AG08395 (cell line): ENCODE measurements around the gene COA5.
"Not testable (repeated sequence)": the region's sequence is repeated elsewhere in the genome, so short reads cannot be mapped to it uniquely, and the experiment has no call there.

Source experiments
- DNase-seq: peaks from one replicate; pipeline ENCODE4 v3.0.0; 2012; ENCODE audit warnings: mixed read lengths, low spot score

Gene COA5

DNA sequence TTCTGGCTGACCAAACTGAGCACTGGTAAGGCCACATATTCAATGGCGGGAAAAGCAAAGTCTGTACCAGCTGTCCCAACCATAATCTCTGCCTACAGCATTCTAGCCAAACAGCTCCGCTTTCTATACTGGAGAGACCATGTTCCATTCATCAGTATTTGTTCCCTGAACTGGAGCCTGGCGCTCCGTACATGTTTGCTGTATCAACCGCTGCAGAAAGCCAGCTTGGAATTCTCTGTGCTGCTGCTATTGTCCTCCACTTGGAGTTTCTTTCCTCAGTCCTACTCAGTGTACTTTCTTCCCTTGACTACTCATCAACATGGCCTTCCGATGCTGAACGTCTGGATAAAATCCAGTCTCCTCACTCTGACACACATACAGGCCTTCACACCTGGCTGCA is 1.9 kb downstream of the COA5 start:
- no peak for DNase-seq

DNA sequence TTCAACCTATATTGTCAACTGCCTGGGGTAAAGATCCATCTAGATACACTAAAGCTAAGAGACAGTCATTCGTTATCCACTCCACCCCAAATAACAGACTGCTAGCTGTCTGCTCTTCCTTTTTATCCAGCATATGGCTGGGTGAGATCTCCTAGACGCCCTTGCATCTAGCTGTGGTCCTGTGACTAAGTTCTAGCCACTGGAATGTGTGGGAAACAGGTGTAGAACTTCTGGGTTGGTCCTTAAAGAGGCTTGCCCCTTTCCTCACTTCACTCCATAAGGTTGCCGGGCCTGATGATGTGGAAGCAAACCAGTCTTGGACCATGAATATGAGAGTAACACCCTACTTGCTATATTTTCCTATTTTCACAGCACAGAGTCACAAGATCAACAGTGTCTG is 3.2 kb downstream of the COA5 start:
- no peak for DNase-seq

DNA sequence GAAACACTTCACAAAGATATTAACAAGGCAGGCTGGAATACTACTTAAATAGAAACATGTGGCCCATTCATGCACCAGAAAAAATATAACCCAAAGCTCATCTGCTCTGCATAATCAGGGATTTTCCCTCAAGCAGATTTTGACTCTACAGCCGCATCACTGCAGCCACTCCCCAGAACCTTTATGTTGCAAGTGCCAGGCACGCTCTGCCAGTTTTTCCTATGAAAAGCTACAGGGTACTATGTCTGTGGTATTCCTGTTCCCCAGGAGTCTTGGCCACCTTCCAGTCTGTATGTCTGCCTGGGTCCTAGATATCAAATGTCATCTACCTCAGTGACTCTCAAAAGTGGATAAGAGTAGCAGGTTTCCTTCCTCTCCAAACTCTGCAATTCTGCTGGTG is 3.8 kb downstream of the COA5 start:
- DNase-seq = no peak

DNA sequence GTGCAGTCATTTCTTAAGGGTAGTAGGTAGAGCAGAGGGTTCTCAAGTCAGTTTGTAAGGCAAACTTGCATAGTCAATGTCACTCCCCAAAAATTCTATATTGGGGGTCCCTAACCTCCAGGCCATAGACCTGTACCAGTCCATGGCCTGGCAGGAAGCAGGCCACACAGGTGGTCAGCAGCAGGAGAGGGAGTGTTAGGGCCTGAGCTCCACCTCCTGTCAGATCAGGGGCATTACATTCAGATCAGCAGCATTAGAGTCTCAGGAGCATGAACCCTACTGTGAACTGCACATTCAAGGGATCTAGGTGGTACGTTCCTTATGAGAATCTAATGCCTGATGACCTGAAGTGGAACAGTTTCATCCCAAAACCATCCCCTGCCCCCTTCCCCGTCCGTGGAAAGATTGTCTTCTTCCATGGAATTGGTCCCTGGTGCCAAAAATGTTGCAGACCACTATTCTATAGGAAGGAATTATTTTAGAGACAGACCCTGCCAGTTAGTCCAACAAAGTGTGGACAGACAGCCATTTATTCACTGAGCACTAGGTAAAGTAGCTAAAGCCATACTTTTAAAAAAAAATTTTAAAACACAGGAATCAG is 6.7 kb downstream of the COA5 start:
- peak; percentile 49 for DNase-seq

DNA sequence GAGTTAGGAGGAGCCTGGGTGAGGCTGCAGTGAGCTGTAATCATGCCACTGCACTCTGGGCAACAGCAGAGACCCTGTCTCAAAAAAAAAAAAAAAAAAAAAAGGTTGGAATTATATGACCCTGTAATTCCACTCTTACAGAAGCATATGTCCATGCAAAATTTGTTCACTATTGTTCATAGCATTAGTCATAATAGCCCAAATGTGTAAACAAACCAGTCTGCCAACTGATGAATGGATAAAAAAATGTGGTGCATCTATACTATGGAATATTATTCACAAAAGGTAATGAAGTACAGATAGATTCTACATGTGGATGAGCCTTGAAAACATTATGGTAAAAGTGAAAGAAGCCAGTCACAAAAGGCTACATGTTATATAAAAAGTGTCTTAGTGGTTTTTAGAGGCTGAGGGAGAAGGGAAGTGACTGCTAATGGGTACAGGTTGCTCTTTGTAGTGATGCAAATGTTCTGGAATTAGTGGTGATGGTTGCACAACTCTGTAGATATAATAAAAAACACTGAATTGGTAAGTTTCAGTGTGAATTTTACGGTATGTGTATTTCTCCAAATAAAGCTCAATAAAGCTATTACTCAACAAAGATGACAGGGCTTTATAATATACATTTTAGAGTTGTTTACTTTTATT is 9.4 kb downstream of the COA5 start:
- peak; percentile 36 for DNase-seq

DNA sequence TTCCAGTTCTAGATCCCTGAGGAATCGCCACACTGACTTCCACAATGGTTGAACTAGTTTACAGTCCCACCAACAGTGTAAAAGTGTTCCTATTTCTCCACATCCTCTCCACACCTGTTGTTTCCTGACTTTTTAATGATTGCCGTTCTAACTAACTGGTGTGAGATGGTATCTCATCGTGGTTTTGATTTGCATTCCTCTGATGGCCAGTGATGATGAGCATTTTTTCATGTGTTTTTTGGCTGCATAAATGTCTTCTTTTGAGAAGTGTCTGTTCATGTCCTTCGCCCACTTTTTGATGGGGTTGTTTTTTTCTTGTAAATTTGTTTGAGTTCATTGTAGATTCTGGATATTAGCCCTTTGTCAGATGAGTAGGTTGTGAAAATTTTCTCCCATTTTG is 13.6 kb downstream of the COA5 start:
- DNase-seq = not testable (repeated sequence)

DNA sequence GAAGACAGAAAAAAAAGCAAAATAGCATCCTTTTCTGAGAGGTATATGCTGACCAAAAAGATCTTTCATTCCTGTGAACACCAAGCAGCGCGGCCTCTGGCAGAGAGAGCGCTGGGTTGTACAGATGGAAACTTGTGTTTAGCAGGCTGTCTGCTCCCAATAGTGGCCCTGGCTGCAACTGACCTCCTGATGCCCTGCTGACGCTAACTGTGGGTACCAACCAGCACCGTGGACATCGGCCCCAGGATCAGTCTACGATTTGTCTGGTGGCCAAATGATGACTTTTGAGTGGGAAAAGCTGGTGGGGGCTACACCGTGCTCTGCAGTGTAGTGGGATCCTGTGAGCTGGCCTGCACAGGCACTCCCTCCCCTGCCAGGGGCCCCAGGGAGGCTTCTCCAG is 15.7 kb downstream of the COA5 start:
- no peak for DNase-seq

DNA sequence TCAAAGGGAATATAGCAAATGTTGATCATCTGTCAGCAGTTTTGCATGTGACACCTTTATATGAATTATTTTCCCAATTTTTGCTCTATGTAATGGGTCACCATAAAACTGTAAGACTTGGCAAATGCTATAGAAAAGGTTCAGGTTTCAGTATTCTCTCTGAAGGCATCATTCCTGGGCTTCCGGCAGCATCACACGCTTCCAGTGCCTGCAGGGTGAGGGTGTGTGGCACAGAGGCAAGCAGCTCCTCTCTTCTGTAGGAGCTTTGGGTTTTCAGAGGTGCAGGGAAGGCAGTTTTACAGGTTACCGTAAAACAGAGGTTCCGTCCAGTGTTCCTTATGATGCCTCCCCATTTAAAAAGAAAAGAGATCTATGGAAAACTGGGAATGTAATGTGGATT is 18.8 kb downstream of the COA5 start:
- no peak for DNase-seq

DNA sequence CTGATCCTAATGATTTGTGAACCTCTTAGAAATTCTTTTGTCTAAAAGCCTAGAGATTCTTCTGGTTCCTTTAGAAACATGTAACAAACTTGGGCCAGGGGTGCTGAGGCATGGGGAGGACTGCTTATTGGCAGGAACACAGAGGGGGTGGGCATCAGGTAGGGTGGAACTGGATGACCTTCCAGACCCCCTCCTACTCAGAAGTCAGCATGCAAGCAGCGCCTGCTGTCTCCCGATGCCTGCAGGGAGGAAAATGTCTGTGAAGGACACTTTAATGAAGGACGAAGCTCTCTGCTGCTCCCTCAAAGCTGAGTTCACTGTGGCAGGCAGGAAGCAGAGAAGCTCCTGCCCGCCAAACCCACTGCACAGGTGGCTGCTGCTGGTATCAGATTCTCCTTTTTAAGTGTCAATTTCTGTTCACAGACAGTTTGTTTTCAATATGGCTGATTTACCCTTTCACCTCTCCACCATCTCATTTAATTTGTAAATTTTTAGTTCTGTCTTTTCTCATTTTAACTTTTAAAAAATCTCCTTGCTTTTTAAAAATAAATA is 19.4 kb downstream of the COA5 start:
- DNase-seq = no peak

DNA sequence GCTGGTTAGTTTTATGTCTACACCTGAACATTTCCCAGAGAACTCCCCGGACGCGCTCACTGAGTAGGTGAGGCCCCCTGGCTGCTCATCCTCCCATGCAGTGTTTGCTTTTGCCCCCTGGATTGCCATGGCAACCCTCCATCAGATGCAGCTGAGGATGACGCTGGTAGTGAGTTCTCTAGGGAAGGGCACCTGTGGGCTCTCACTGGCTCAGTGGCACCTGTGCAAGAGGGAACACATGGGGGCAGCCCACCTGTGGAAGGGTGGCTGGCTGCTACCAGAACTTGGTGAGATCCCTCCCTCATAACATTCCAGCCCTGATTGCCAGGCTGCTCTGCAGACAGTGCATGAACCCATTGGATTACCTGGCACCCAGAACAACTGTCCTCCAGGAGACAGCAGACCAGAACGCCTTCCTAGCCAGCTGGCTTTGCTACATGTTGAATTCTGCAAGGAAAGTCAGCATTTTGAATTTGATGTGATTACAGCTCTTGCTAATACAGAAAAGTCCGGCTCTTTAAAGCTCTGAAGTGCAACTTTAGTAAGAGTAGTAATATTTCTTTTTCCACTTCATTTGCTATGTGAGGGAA is 21.7 kb downstream of the COA5 start:
- no peak for DNase-seq

DNA sequence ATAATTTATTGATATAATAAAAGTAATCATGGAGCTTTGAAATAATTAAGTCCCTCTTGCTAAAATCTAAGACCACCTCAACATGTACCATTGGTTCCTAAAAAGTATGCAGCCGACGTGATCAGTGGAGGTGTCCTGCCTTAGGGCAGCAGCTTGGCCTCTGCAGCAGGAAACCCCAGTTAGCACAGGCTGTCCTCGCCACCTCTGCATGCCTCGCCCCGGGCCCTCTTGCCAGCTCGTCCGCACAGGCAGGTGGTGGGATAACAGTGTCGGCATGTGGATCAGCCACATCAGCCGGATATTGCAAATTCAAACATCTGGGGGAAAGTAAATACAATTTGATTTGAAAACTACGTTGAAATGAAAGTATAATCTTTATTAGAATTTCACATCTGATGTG is 22.9 kb downstream of the COA5 start:
- DNase-seq = no peak

DNA sequence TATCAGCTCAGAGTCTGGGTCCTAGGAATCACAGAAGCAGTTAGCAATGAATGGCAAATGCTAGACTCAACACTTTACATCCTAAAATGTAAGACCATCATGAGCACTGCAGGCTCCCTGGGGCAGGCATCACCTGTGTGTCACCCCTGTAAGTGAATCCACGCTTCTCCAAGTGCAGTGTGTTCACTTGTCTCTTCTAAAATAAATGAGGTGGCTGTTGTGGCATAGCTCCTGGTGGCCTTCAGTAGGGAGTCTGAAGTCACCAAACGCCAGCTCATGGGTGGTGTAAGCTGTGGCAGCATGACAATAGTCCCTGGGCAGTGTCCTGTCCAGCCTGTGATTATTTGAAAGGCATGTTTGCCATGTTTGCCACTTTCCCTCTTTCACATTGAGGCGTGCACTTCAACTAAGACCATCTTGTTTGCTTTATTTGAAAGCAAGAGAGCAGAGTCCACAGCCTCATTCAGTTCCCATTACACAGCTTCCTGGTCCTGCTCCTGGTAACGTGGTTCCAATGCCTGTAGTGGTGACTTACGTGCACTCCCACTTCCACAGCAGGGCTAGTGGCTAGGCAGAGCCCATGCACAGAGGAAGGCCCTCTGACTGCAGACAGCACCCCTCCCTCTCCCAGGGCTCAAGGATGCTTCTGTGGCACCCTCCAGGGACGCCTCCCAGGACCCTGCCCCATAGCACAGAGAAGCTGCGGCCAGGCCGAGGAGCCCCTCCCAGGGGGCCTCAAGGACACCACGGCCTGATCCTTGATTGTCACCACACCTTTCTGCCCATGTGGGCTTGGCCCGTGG is 24.3 kb downstream of the COA5 start:
- no peak for DNase-seq

DNA sequence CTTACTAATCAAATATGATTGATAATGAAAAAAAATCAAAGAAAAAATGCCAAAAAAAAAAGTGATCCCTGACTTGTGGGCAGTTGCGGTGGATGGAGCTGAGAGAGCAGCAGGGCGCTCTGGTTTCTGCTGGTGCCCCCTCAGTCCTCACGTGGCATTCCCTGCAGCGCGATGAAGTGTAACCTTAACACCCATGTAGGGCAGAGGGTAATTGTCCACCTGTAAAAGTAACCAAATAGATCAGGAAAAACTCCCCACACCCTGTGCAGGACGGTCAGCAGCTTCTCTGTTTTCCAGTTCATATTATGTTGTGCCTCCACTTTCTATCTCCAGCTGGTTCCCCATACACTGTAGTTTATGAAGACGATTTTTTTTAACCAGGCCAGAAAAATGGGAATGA is 25.0 kb downstream of the COA5 start:
- DNase-seq = no peak

DNA sequence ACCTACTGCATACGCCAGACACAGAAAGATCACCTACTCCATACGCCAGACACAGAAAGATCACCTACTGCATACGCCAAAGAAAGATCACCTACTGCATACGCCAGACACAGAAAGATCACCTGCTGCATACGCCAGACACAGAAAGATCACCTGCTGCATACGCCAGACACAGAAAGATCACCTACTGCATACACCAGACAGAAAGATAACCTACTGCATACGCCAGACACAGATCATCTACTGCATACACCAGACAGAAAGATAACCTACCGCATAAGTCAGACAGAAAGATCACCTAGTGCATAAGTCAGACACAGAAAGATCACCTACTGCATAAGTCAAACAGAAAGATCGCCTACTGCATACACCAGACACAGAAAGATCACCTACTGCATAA is 25.8 kb downstream of the COA5 start:
- DNase-seq = no peak

DNA sequence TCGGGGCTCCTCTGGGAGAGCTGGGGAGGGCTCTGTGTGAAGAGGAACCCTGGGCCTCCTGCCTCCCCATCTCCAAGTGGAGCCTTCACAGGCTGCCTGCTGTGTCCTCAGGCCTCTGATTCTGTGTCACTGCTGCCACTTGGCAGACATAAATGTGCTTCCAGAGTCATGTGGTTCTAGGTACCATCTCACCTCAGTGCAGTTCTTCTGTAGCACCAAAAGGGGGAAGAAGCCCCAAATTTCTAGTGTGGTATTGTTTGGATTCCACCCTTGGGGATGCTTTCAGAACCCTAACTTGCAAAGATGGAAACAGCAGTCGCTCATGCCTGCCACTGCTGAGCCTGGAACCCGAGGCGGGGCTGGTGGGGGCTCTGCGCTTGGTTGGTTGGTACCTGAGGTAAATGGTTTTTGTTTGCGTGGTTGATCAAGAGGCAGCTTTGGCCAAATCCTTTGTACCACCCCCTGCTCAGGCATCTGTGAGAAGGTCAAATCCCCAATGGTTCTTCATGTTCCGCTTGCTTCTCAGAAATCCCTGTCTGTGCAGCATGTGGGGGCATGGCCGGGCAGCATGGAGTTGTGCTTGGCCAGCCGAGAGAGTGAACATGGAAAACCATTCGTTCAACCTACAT is 27.5 kb downstream of the COA5 start:
- no peak for DNase-seq

DNA sequence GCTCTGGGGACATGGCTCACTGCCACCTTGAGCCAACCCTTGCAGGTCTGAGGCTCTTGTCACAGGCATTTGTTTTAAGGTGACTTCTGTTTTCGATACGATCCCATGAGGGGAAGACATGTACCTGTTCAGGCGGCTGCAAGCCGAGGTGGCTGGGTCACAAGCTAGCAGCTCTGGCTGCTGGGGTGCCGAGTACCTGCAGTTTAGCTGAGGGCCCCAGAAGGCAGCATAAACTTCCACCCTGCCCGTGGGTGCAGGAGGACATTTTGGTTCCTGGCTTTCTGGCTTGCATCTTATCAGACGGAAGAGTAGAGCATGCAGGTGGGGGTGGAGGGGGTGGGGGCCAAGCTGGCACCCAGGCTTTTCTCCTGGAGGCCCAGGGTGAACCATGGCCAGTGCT is 28.4 kb downstream of the COA5 start:
- no peak for DNase-seq

DNA sequence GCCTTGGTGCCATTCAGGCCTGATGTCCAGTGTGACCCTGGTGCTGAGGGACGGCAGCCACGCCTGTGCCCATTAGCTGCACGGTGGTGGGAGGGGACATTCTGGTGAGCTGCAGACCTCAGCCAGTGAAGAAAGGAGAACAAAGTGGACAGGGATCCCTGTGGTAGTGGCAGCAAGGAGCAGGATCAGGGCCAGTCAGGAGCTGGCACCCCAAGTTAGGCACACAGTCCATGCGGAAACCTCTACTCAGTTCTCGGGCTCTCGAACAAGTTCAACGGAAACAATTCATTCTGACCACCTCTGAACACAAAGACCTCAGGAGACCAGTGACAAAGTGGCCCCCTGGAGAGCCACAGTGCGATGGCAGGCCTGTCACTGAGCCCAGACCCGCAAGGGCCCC is 30.1 kb downstream of the COA5 start:
- DNase-seq = no peak

DNA sequence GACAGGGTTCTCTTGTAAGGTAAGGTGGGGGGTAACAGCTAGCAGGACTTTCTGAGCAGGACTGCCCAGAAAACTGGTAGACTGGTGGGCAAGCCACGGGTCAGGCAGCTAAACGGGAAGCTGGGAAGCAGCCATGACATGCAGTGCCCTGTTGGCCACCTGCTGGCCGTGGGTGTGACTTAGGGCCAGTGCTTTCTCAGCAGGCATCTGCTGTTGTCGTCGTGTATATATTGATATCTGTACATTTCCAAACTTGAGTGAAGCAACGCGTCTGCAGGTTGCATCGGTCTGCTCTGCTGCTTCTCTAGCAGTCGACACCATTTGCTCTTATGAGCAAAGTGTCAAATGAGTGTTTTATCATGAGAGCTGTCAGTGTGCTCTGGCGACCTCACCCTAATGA is 31.0 kb downstream of the COA5 start:
- DNase-seq = no peak

DNA sequence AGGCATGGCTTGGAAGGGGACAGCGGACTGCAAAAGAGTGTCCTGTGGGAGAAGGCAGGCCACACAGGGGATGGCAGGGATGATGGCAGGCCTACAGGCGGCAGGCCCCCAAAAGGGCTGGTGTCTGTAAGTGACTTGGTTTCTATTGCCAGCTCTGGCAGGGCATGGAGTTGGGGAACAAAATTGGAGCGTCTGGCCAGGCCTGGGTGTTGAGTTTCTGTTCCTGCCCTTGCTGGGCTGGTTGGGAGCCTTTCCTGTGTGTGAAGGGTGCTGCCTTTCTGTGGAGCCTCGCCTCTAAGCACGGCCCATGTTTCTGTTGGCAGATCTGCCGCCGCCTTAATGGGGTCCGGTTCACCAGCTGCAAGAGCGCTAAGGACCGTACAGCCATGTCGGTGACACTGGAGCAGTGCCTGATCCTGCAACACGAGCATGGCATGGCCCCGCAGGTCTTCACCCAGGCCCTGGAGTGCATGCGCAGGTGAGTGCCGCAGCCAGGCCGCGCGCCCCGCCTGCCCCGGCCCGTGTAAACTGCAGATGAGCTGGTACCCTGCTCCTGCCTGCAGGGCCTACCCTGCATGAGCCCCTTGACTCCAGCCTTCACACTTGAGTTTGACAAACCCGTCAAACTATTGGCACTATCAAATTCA is 31.5 kb downstream of the COA5 start:
- DNase-seq = no peak

DNA sequence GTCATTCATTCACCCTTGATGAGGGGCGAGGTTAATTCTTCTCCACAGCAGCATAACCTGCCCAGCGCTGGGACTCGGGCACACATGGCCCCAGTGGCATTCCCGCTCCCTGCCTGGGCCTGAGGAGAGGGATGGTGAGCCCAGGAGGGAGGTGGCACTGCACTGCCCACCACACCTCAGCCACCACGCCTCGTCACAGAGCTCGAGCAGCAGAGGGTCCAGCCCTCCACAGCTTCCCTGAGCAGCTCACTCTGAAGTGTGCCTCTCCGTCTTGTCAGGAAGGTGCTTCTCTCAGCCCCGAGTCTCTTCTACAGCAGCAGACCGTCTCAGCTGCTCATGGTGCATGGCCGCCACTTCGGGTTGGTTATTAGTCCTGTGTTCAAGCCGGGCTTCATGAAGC is 34.9 kb downstream of the COA5 start:
- DNase-seq = no peak

DNA sequence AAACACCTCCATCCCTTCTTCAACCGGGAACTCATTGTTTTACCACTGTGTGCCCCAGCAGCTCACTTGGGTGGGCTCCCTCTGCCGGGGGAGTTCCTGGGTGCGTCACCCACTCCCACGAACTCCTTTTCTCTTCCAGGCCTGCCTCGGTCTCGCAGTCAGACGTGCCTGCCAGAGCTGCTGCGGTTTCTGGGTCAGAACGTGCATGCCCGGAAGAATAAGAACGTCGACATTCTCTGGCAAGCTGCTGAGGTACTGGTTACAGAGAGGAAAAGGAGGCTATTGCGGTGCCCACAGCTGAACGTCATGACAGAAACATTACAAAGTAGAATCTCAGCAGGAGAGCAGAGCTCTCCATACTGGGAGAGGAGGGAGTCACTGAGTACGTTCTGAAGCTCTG is 35.6 kb downstream of the COA5 start:
- DNase-seq = no peak

DNA sequence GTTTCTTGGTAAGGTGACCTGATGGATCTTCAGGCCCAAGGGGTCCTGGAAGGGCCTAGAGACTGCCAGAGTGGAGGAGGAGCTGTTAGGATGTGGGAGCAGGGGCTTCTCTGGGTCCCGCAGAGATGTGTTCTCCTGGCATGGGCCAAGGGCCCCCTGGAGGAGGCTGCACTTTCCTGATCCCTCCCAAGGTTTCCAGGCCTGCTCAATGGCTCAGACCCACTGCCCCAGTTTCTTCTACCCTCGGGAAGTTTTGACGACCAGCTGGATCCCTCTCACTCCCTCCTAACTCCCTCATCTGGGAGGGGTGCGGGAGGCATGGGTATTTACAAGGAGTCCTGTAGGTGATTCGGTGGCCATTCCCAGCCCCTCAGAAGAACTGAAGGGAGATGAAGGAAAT is 36.1 kb downstream of the COA5 start:
- DNase-seq = no peak
